ENCODE results near the gene ADCY4. TPM values are rescaled to one million over a fixed set of nuclear protein-coding genes. Genes with fewer than 3 reads are reported as not detected.

ADCY4 gene
- total RNA-seq, 1 experiment from 2014 or later = 0.86 TPM

DNA sequence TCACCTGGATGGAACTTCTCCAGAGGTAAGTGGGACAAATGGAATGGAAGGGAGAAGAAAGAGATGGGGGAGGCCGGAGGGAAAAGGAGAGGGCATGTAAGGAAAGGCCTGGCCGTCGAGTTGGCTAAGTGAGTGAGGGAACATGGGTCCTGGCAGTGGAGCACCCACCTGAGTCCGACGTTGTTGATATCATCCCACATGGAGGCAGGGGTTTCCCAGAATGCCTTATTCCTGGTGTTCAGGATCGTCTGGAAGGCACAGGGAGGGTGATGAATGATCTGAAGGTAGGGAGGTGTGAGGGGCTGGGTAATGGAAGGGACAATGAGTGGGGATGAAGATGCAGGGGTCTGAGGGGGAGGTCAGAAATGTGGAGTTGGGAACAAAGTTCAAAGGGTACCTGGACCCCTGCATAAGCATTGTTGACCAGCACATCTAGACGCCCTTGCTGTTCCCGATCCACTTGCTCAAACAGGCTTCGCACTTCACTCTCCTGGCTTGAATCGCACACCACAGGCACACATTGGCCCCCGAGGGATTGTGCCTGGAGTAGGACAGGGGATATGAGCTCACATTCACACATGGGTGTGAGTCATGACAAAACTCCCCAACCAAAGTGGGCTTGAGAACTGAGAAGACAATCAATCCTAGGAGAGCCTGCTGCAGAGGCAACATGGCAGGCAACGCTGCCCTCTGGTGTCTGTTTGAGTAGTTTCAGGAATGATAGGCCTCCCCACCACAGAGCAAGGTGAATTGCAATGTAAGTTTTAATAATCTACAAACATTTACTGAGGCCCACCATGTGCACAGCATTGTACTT, 38.3 kb downstream of the ADCY4 start:
- Histone ChIP-seq H3K27me3 (ENCODE audit: insufficient read depth, low read length) (no peaks in the 10 kb centered on the region), H3K4me3 (replicated peaks in 1 of 2; ENCODE audit: low read depth in 1 of 2, low read length in 2 of 2) (no peak overlapping the region), H3K79me2 (ENCODE audit: insufficient read depth, low read length) (peaks cover 24% of the 10 kb centered on the region), H3K27ac (ENCODE audit: low read depth, low read length) (no peak overlapping the region), H4K20me1 (ENCODE audit: insufficient read depth) (no peaks in the 10 kb centered on the region), H3K9me2 (ENCODE audit: insufficient read depth) (no peaks in the 10 kb centered on the region), H3K9ac (ENCODE audit: low read length) (no peak overlapping the region), H3K36me3 (ENCODE audit: control insufficient read depth in 1 of 2, insufficient read depth in 2 of 2, low read length in 2 of 2) (peaks cover 16 to 17% of the 10 kb centered on the region in 2 experiments), H2AFZ (ENCODE audit: low read depth, low read length, poor library complexity, severe bottlenecking) (no peak overlapping the region), H3K4me2 (ENCODE audit: low read length) (no peak overlapping the region), H3K4me1 (ENCODE audit: control insufficient read depth in 1 of 2, insufficient read depth in 2 of 2, low read length in 2 of 2) (peaks cover 17 to 31% of the 10 kb centered on the region in 2 experiments), H3K9me3 (ENCODE audit: control insufficient read depth in 1 of 2, insufficient read depth in 1 of 2, low read depth in 1 of 2, low read length in 2 of 2) (no peaks in the 10 kb centered on the region)
- ATAC-seq (peak; percentile 56), DNase-seq (ENCODE audit: low read depth, low spot score) (no peak)
- TF ChIP-seq ZNF274 (IDR thresholded peaks at IDR 0.05; ENCODE audit: low read depth, low read length) = no peak
- TF ChIP-seq ZFX (IDR thresholded peaks at IDR 0.05) = no peak
- 0 out of 2 replicates have a peak, but pooled peaks have one; percentile 9 for TF ChIP-seq POLR2AphosphoS5 (IDR thresholded peaks at IDR 0.05; ENCODE audit: low read depth, low read length)
- peak; percentile 81 for TF ChIP-seq RAD21 (IDR thresholded peaks at IDR 0.05; ENCODE audit: low read depth)
- TF ChIP-seq, protein P1, sequence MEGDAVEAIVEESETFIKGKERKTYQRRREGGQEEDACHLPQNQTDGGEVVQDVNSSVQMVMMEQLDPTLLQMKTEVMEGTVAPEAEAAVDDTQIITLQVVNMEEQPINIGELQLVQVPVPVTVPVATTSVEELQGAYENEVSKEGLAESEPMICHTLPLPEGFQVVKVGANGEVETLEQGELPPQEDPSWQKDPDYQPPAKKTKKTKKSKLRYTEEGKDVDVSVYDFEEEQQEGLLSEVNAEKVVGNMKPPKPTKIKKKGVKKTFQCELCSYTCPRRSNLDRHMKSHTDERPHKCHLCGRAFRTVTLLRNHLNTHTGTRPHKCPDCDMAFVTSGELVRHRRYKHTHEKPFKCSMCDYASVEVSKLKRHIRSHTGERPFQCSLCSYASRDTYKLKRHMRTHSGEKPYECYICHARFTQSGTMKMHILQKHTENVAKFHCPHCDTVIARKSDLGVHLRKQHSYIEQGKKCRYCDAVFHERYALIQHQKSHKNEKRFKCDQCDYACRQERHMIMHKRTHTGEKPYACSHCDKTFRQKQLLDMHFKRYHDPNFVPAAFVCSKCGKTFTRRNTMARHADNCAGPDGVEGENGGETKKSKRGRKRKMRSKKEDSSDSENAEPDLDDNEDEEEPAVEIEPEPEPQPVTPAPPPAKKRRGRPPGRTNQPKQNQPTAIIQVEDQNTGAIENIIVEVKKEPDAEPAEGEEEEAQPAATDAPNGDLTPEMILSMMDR (IDR thresholded peaks at IDR 0.05 in 2 of 3, conservative IDR thresholded peaks at IDR 0.05 in 1 of 3; ENCODE audit: borderline replicate concordance in 1 of 3, insufficient read depth in 1 of 3, low read depth in 2 of 3, low read length in 2 of 3) = peak; percentile 77 to 89 (median 77)
- RAD21 ChIA-PET (ENCODE audit: low non-redundant PET in 1 of 2, low total read pairs in 2 of 2, uncharacterized antibody in 2 of 2, unreplicated experiment in 2 of 2) = interaction anchor here (0.6 to 1.5 kb wide), 2 partner anchors 23 to 54 kb away, joined by 4 to 7 read pairs; partner anchors contain the start of gene TINF2 (in 1 of the 2)
- BruUV-seq (replicated peaks) = no TSS peak
- POLR2A ChIA-PET = interaction anchor here (3.7 kb wide), 1 partner anchor 54 kb away, joined by 30 read pairs; the partner anchor contains the start of gene TINF2
- CTCF ChIA-PET = interaction anchor here (1.2 to 4.7 kb wide), 9 partner anchors 11 to 243 kb away, joined by 3 to 71 read pairs (median 9); partner anchors contain the start of genes CIDEB, DCAF11, KHNYN and MDP1
- intact Hi-C loops (cut with micrococcal nuclease) = loop anchor here (1.0 to 10.0 kb wide), 6 partner anchors 53 to 312 kb away; partner anchors contain the start of genes DHRS4L2 and MDP1
